KBM-7 (cell line): ENCODE data around the gene TICAM2.

Experiments used
- DNase-seq: peaks from one replicate; pipeline ENCODE4 v3.0.0-alpha.2; 2015
- in situ Hi-C: fragments of 300-500 bp; cut with MboI; formaldehyde crosslinking; loops from 2 replicates; pipeline ENCODE4 v1.14.3; 2020; ENCODE audit warnings: low sequenced_read_pairs, low pct_unique_long_range_greater_than_20kb, mixed read lengths

The TICAM2 gene

GRCh38 chr5:115545351-115545882 lies 56.9 kb downstream of the TICAM2 start:
- in situ Hi-C loops: no loop called here

GRCh38 chr5:115544436-115545350 lies 57.6 kb downstream of the TICAM2 start, which contains the start of gene FEM1C:
FEM1C (minus strand) TSS chr5:115544775; CDS start chr5:115543493, 1,282 bp downstream.
- DNase-seq: peak; percentile 93
- in situ Hi-C loops: no loop called here

More at GRCh38 chr5:115545351-115545882, 56.9 kb downstream of the TICAM2 start:
- no peak for DNase-seq

- in situ Hi-C loops: no loop called here
- DNase-seq: peak; percentile 66
Observed at GRCh38 chr5:115544043-115544435, 58.2 kb downstream of the TICAM2 start.

GRCh38 chr5:115543365-115544042 lies 58.8 kb downstream of the TICAM2 start:
- in situ Hi-C loops: no loop called here
- peak; percentile 61 for DNase-seq

GRCh38 chr5:115542651-115543364 lies 59.5 kb downstream of the TICAM2 start:
- in situ Hi-C loops: no loop called here
- no peak for DNase-seq

GRCh38 chr5:115542086-115542485 lies 60.2 kb downstream of the TICAM2 start:
- in situ Hi-C loops: no loop called here

GRCh38 chr5:115541611-115542010 lies 60.7 kb downstream of the TICAM2 start:
- in situ Hi-C loops: no loop called here
- DNase-seq: no peak

More at GRCh38 chr5:115542086-115542485, 60.2 kb downstream of the TICAM2 start:
- DNase-seq: no peak

GRCh38 chr5:115535479-115536035 lies 66.7 kb downstream of the TICAM2 start:
- DNase-seq: no peak
- in situ Hi-C loops: no loop called here

GRCh38 chr5:115532517-115532916 lies 69.8 kb downstream of the TICAM2 start:
- in situ Hi-C loops: no loop called here
- no peak for DNase-seq

- in situ Hi-C loops: no loop called here
- DNase-seq: no peak
Observed at GRCh38 chr5:115531787-115532367, 70.4 kb downstream of the TICAM2 start.

- in situ Hi-C loops: no loop called here
- DNase-seq: no peak
Observed at GRCh38 chr5:115531380-115531779, 70.9 kb downstream of the TICAM2 start.

- no peak for DNase-seq
- in situ Hi-C loops: no loop called here
Observed at GRCh38 chr5:115530426-115530825, 71.9 kb downstream of the TICAM2 start.
